Stimulated activated CD4-positive, alpha-beta T cell treated with anti-CD3 and anti-CD28 coated beads, Interleukin-15, amount 100 ng/mL, for 24 hours (primary cell): Measurements from ENCODE around the gene HSPA1A.
"Not testable (repeated sequence)": the region's sequence is repeated elsewhere in the genome, so short reads cannot be mapped to it uniquely, and the experiment has no call there.

ENCODE experiments used
- DNase-seq: peaks from one replicate; pipeline ENCODE4 v3.0.0-alpha.2; 2020

HSPA1A gene

DNA sequence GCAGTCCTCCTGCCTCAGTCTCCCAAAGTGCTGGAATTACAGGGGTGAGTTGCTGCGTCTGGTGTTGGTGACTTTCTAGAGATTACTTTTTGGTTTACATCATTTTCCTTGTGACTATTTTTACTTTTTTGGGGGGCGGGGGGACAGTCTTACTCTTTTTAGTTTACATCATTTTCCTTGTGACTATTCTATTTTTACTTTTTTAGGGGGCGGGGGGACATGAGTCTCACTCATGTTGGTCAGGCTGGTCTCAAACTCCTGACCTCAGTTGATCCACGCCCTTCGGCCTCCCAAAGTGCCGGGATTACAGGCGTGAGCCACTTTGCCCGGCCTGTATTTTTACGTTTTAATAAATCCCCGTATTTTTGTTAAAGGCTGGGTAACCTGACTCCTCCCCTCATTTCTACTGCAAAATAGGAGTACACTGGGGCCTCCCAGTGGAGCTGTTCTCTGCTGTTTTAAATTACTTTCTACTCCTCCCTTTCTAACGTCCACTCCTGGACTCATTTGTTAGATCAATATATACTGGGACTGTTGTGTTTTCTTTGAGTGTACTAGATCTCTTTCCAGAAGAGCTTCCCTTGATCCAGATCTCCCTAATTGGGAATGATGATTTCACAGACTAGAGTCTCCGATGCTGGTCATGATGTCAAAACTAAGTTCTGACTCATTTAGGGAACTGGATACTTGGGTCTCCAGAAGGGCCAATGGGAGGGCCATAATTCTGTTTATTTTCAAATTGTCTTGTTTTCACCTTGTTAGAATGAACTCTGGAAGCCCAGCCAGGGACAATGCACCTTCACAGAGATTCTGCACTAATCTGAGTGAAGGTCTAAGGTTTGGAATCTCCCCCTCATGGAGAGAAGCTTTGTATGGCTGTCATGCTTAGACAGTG, 21.4 kb downstream of the HSPA1A start:
- DNase-seq: peak; percentile 6

DNA sequence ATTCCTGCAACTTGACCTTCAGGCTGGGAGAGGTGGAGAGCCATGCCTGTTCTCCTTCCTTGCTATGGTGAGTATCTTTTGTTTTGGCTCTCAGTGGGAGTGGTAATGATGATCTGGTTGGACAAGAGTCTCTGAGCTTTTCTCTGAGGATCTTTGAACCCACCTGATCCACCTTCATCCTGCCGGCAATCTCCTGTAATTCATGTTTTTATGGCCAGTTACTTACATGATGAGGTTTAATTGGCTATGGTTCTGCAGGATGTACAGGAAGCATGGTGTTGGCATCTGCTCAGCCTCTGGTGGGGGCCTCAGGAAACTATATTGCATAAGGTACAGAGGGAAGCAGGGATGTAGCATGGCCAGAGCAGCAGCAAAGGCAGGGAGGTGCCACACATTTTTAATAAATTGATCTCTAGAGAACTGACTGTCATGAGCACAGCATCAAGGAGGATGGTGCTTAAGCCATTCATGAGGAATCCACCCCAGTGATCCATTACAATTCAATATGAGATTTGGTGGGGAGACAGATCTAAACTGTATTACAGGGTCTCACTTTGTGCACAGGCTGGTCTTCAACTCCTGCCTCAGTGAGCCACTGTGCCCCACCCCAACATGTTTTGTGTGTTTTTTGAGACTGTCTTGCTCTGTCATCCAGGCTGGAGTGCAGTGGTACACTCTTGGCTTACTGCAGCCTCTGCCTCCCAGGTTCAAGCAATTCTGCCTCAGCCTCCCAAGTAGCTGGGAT, 22.2 kb downstream of the HSPA1A start:
- DNase-seq: no peak

DNA sequence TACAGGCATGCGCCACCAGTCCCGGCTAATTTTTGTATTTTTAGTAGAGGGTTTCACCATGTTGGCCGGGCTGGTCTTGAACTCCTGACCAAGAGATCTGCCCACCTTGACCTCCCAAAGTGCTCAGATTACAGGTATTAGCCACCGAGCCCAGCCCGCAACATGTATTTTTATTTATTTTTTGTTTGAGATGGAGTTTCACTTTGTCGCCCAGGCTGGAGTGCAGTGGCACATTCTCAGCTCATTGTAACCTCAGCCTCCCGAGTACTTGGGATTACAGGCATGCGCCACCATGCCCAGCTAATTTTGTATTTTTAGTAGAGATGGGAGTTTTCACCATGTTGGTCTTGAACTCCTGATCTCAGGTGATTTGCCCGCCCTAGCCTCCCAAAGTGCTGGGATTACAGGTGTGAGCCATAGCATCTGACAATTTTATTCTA, 22.8 kb downstream of the HSPA1A start:
- not testable (repeated sequence) for DNase-seq

DNA sequence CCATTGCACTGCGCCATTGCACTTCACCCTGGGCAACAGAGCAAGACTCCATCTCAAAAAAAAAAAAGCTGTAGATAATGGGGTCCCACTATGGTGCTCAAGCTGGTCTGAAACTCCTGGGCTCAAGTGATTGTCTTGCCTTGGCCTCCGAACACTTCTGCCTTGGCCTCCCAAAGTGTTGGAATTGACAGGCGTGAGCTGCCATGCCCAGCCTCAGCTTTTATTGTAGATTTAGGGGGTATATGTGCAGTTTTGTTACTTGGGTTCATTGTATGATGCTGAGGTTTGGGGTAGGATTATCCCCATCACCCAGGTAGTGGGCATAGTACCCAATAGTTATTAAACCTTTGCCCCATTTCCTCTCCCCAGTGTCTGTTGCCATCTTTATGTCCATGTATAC, 23.6 kb downstream of the HSPA1A start:
- DNase-seq: peak; percentile 17

DNA sequence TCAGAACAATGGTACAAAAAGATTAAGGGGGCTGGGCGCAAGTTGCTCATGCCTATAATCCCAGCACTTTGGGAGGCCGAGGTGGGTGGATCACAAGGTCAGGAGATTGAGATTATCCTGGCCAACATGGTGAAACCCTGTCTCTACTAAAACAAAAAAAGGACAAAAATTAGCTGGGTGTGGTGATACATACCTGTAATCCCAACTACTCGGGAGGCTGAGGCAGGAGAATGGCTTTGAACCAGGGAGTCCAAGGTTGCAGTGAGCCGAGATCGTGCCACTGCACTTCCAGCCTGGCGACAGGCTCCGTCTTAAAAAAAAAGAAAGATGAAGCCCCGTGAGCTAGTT, 24.4 kb downstream of the HSPA1A start:
- not testable (repeated sequence) for DNase-seq

DNA sequence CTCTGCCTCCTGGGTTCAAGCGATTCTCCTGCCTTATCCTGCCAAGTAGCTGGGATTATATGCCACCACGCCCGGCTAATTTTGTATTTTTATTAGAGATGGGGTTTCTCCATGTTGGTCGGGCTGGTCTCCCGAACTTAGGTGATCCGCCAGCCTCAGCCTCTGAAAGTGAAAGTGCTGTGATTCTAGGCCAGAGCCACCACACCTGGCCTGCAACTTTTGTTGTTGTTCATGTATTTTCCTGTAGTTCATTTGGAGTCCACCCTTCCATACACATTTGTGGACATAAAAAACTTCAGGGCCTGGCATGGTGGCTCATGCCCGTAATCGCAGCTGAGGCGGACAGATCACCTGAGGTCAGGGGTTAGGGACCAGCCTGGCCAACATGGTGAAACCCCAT, 26.7 kb downstream of the HSPA1A start:
- peak; percentile 38 for DNase-seq

DNA sequence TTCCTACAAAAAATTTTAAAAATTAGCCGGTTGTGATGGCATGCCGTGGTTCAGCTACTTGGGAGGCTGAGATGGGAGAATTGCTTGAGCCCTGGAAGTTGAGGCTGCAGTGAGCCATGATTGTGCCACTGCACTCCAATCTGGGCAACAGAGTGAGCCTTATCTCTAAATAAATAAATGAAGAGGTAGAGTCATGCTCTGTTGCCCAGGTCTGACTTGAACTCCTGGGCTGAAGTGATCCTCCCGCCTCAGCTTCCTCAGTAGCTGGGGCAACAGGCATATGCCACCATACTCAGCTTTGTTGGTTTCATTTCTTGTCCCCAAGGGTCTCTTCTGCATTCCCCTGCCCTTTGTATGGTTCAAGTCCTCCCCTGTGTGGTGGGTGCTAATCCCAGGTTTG, 29.2 kb downstream of the HSPA1A start:
- no peak for DNase-seq

DNA sequence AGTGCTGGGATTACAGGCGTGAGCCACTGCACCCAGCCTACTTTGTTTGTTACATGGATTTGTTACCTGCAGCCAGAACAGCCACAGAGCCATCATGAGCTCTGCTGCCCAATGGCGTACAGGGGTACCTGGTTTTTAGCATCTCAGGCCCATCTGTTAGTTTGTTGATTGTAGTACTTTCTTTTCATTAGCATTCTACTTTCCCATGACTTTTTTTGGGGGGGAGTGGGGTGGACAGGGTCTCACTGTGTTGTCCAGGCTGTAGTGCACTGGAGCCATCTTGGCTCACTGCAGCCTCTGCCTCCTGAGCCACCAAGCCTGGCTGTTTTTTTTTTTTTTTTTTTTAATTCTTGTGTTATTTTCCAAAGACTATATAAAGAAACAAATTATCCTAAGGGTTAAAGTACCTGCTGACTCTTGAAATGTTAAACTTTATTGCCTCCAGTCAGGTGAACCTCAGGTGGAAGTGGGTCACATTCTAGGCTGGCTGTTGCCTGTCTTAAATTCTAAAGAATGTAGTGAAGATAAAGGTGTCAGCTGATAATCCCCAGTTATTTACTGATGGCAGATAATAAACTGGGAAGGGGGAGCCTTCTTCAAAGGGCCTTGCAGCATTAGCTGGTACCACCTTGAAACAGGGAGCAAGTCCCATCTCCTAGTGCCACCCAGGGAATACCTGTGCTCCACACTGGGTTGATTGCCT, 32.1 kb downstream of the HSPA1A start:
- no peak for DNase-seq

DNA sequence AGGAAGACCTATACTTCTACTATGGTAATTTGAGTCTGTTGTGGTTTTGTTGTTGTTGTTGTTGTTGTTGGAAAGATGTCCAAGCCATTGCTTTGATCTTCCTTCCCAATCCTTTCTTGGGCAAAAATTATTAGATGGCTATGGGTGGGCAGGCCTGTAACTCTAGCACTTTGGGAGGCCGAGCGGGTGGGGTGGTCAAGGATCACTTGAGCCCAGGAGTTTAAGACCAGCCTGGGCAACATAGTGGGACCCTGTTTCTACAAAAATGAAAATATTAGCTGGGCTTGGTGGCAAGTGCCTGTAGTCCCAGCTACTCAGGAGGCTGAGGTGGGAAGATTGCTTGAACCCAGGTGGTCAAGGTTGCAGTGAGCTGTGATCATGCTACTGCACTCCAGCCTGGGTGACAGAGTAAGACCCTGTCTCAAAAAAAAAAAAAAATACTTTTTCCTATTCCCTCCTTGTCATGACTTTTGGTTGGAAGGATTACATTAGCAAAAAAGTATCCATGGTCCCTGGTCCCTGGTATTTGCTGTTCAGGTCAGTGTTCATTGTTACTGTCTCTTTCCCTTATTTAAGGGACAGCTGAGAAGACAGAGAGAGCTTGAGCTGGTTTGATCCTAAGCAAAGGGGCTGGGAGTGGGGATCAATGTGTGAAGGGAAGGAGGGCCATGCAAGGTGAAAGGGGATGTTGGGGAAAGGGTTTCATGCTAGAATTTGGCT, 35.6 kb downstream of the HSPA1A start:
- no peak for DNase-seq

DNA sequence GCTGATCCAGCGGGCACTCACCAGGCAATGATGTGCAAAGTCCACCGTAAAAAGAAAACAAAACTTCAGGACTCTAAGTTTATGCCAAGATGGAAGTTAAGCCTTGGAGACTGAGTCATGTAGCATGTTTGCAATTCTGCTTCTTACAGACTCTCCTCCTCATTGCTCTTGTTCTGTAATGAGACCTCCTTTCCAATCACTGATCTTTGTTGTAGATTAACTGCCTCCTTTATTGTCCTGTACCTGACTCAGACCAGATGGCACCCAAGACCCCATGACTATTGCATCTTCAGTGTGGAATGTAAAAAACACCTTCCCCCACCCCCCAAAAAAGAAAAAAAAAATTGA, 36.1 kb downstream of the HSPA1A start:
- no peak for DNase-seq

DNA sequence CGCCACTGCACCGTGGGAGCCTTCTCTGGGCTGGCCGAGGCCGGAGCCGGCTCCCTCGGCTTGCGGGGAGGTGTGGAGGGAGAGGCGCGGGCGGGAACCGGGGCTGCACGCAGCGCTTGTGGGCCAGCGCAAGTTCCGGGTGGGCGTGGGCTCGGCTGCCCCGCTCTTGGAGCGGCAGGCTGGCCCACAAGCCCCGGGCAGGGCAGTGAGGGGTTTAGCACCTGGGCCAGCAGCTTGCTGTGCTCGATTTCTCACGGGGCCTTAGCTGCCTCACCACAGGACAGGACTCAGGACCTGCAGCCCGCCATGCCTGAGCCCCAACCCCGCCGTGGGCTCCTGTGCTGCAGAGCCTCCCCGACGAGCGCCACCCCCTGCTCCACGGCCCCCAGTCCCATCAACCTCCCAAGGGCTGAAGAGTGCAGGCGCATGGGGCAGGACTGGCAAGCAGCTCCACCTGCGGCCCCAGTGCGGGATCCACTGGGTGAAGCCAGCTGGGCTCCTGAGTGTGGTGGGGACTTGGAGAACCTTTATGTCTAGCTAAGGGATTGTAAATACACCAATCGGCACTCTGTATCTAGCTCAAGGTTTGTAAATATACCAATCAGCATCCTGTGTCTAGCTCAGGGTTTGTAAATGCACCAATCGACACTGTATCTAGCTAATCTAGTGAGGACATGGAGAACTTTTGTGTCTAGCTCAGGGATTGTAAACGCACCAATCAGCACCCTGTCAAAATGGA, 36.8 kb downstream of the HSPA1A start:
- not testable (repeated sequence) for DNase-seq

DNA sequence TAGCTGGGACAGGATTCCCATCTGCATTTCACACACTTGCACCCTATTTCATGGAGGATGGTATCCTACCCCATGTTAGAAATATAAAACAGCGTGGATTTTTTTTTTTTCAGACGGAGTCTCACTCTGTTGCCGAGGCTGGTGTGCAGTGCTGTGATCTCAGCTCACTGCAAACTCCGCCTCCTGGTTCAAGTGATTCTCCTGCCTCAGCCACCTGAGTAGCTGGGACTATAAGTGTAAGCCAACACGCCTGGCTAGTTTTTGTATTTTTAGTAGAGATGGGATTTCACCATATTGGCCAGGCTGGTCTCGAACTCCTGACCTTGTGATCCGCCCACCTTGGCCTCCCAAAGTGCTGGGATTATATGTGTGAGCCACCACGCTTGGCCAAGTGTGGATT, 42.4 kb downstream of the HSPA1A start:
- not testable (repeated sequence) for DNase-seq

DNA sequence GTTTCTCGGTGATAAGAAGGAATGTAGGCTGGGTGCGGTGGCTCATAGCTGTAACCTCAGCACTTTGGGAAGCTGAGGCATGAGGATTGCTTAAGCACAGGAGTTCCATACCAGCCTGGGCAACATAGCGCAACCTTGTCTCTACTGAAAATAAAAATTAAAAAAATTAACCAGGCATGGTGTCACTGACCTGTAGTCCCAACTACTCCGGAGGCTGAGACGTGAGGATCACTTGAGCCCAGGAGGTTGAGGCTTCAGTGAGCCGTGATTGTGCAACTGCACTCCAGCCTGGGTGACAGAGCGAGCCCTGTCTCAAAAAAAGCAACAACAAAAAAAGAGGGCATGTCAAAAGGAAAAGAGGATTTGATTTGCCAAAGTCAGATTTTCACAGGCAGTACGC, 43.4 kb downstream of the HSPA1A start:
- no peak for DNase-seq

DNA sequence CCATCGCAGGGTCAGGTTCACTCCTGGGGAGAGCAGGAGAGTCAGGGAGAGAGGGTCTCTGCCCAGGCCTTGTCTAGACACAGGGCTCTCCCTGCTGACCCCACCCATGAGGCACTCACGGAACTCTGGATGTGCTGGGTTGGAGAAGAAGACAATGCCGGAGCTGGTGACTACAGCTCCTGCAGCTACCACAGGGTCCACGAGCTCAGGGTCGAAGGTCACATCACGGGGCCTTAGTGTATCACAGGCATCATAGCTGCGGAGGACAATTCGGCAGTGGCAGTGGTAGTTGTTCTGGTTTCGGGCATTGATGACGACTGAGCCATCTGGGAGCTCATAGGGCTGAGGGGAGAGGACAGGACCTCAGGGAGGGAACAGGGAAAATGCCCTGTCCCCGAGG, 44.6 kb downstream of the HSPA1A start:
- no peak for DNase-seq

DNA sequence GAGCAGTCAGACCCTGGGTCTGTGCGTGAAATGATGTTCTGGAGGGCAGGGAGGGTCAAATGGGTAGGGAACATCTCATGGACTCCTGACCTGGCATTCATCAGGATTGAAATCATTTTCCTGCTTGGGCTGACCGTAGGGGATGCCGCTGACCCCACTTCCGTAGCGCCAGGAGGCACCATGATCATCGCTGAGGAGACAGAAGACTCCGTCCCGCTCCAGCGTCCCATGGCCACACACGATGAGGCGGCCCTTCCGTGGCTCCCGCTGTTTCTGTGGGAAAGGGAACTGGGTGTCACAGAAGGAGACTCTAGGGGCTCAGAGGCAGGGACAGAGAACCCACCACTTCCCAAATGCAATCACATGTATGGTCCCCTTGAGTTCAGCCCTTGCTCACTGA, 45.0 kb downstream of the HSPA1A start:
- no peak for DNase-seq

DNA sequence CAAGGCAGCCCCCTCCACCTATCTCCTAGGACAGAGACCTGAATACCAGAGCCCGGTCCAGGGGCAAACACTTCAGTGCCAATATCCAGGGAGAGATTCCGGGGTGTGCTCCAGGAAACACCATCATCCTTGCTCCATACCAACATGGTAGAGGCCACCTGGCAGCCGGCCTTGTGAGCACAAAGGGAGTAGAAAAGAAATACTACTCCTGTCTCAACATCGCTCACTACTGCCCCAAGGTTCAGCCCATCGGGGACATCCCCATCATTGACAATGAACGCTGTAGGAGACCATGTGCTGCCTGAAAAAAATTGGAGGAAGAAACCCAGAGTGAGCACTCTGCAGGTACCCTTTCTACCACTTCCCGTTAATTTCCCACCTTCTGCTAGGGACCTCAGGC, 45.8 kb downstream of the HSPA1A start:
- DNase-seq: no peak

DNA sequence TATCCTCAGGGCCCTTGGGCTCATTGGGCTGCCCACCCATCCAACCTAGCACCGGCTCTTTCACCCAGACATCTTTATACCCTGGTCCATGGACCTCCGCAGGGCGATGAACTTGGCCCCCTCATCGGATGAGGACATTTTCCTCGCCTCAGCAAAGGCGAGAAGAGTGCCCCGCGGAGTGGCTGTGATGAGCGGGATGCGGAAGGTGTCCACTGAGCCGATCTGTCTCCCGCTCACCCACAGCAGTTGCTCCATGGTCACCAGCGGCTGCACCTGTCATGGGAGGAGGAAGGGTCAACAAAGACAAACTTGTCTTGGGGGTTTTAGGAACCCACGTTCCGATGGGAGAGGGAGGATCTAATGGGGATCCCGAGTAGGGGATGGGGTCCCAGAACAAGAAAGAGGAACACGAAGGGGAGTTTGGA, 46.6 kb downstream of the HSPA1A start:
- no peak for DNase-seq

DNA sequence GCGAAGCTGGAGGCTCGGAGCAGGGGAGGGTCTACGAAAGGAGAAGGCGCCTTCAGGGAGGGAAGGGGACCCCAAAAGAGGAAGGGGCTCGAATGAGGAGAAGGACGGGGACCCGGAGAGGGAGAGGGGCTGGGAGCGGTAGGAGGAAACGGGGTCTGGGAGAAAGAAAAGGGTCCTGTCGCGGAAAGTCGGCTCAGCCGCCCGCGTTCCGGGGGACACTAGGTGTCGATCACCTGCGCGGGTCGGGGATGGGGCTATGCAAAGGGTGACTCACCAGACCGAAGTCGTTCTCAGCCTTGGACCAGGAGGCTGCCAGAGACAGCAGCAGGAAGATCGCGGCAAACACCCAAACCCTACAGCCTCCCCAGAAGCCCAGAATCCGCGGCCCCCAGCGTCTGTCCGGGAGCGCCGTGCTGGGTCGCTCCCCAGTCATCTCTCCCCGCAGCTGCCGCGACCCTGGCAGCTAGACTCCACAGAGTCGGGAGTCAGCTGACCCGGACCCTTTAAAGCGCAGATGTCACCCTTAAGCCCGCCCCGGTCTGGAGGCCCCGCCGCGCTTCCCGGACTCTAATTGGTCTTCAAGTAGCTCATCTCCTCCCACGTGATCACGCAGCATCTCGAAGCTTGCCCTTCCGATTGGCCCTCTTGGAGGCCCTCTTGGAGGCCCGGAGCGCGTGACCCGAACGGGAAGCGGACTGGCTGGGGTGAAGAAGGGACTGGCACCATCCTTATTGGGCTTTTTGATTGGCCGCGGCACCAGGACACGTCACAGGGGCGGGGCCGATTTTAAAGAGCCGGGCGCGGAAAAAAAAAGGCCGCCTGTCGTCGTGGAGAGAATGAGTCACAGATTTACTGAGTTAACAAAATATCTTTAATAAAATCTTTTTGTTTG, 47.2 kb downstream of the HSPA1A start, which contains the start of gene NEU1:
Gene NEU1 (minus strand): TSS at position 478 of the 892 bp plus-strand sequence. CDS start 45 bp downstream, at position 433.
- DNase-seq: peak; percentile 99

DNA sequence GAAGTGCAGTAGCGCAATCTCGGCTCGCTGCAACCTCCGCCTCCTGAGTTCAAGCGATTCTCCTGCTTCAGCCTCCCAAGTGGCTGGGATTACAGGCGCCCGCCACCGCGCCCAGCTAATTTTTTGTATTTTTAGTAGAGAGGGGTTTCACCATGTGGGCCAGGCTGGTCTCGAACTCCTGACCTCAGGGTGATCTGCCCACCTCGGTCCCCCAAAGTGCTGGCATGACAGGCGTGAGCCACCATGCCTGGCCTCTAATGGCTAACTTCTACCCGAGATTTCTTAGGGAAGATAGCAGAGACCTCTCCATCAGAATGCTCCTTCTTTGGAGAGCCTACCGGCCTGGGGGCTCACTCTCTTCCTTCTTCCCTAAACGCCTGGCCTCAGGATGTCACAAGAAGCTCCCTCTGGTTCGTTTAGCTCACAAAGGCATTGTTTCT, 48.8 kb downstream of the HSPA1A start:
- DNase-seq: peak; percentile 12

DNA sequence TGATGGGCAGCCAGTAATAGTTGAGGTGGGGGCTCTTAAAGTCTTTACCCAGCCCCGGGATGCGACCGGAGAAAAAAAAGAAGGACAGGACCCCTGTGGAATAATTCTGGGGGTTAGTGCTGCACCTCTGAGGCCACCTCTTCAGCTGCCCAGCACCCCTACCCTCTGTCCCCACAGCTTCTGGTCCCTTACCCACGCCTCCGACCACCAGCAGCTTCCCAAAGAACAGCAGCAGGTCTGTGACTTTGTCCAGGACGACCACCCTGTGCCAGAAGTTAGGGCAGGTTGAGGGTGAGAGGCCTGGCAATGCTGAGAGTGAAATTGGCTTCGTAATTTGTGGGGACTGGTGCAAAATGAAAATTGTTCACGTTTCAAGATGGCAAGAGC, 49.5 kb downstream of the HSPA1A start:
- no peak for DNase-seq
